ENCODE data around the gene TRIP6.

TRIP6 gene

GRCh38 chr7:100827330-100828226 lies 39.6 kb upstream of the TRIP6 start, which contains the start of gene EPHB4 (continued):
- peak; percentile 28; the same call in 1 of the 2 replicates for TF ChIP-seq BCL11A (tag by site-specific recombination; IDR thresholded peaks at IDR 0.05; ENCODE audit: low read depth)
- no peak for TF ChIP-seq AEBP2 (tag by site-specific recombination; IDR thresholded peaks at IDR 0.05; ENCODE audit: borderline replicate concordance)
- no peak for TF ChIP-seq ZNF157 (tag by site-specific recombination; IDR thresholded peaks at IDR 0.05)
- 0 out of 2 replicates have a peak, but pooled peaks have one; percentile 39 for TF ChIP-seq ZNF660 (tag by site-specific recombination; IDR thresholded peaks at IDR 0.05)
- peak; percentile 74 for TF ChIP-seq PRDM1 (tag by site-specific recombination; IDR thresholded peaks at IDR 0.05)
- TF ChIP-seq SP3 (tag by site-specific recombination; IDR thresholded peaks at IDR 0.05) = peak; percentile 65; the same call in 1 of the 2 replicates
- no peak for TF ChIP-seq ZNF19 (tag by site-specific recombination; IDR thresholded peaks at IDR 0.05; ENCODE audit: low read depth)
- TF ChIP-seq ZBTB10 (tag by site-specific recombination; IDR thresholded peaks at IDR 0.05) = peak; percentile 92
- peak; percentile 97 for TF ChIP-seq ZBTB48 (tag by site-specific recombination; IDR thresholded peaks at IDR 0.05)
- no peak; the same call in none of the 2 replicates for TF ChIP-seq ZNF843 (tag by site-specific recombination; IDR thresholded peaks at IDR 0.05)
- peak; percentile 28 for TF ChIP-seq ZFHX2 (tag by site-specific recombination; conservative IDR thresholded peaks at IDR 0.05)
- 0 out of 2 replicates have a peak, but pooled peaks have one; percentile 12 for TF ChIP-seq ZSCAN16 (tag by site-specific recombination; IDR thresholded peaks at IDR 0.05)
- no peak; the same call in 1 of the 2 replicates for TF ChIP-seq PRDM4 (tag by site-specific recombination; IDR thresholded peaks at IDR 0.05)
- no peak for TF ChIP-seq ZNF658 (tag by site-specific recombination; IDR thresholded peaks at IDR 0.05)
- TF ChIP-seq ZNF510 (tag by site-specific recombination; IDR thresholded peaks at IDR 0.05; ENCODE audit: insufficient replicate concordance) = no peak
- TF ChIP-seq ZNF155 (tag by site-specific recombination; IDR thresholded peaks at IDR 0.05) = no peak
- no peak for TF ChIP-seq ZNF518A (tag by site-specific recombination; conservative IDR thresholded peaks at IDR 0.05; ENCODE audit: low read depth)
- no peak for TF ChIP-seq ZNF146 (tag by site-specific recombination; IDR thresholded peaks at IDR 0.05)
- TF ChIP-seq ZNF335 (tag by site-specific recombination; conservative IDR thresholded peaks at IDR 0.05) = peak; percentile 90
- no peak for TF ChIP-seq PBX3 (CRISPR knock-in tag; IDR thresholded peaks at IDR 0.05)
- TF ChIP-seq ZNF561 (tag by site-specific recombination; IDR thresholded peaks at IDR 0.05; ENCODE audit: borderline replicate concordance) = peak; percentile 81; the same call in 1 of the 2 replicates
- TF ChIP-seq GFI1B (tag by site-specific recombination; IDR thresholded peaks at IDR 0.05) = no peak
- no peak for TF ChIP-seq ZNF521 (tag by site-specific recombination; IDR thresholded peaks at IDR 0.05)
